GDM1 (cell line): ENCODE measurements around the gene CSH1.
"Not testable (repeated sequence)": the region's sequence is repeated elsewhere in the genome, so short reads cannot be mapped to it uniquely, and the experiment has no call there.

Source experiments
- DNase-seq: peaks from one replicate; lab custom pipeline; 2025; lab: John Stamatoyannopoulos, UW

Gene CSH1

DNA sequence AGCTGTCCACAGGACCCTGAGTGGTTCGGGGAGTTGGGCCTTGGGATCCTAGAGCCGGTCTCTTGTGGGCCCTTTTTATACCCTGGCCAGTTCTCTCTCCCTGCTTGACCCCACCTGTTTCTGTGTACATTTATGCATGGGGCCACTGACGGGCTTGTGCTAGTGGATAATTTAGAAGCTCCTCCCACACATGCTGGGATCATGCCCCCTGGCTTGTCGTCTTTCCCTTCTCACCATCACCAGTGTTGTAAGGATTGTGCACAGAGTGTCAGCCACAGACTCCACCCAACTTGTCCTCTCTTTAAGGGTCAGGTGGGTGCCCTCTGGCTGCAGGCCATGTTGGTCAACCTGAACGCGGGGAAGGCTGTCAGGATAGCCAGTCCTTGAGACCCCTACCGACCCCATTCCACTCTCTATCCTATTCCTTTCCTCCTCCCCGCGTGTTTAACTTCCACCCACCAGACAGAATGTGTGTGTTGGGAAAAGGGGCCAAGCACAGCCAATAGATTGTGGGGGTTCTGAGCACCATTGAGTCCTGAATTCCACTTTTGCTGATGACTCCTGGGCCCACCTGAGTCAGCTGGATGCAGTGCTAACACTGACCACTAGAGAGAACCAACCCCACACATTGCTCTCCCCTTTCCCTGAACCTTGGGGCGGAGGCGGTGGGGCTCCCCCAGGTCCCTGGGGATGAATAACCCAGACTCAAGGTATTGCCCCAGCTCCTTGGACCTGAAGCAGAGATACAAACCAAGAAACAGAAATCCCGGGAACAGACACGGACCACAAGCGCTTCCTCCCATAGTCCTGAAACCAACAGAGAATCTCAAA lies at the start of gene CSH1:
Gene CSH1 (minus strand): TSS at position 51 of the 831 bp plus-strand sequence. CDS start 63 bp downstream, outside the sequence.
- DNase-seq, result not testable (repeated sequence)

GRCh38 chr17:63945784-63946439 lies 49.5 kb upstream of the CSH1 start:
- DNase-seq, result no peak

GRCh38 chr17:63944736-63945499 lies 48.5 kb upstream of the CSH1 start:
- no peak for DNase-seq

GRCh38 chr17:63943745-63944144 lies 47.4 kb upstream of the CSH1 start:
- no peak for DNase-seq

DNA sequence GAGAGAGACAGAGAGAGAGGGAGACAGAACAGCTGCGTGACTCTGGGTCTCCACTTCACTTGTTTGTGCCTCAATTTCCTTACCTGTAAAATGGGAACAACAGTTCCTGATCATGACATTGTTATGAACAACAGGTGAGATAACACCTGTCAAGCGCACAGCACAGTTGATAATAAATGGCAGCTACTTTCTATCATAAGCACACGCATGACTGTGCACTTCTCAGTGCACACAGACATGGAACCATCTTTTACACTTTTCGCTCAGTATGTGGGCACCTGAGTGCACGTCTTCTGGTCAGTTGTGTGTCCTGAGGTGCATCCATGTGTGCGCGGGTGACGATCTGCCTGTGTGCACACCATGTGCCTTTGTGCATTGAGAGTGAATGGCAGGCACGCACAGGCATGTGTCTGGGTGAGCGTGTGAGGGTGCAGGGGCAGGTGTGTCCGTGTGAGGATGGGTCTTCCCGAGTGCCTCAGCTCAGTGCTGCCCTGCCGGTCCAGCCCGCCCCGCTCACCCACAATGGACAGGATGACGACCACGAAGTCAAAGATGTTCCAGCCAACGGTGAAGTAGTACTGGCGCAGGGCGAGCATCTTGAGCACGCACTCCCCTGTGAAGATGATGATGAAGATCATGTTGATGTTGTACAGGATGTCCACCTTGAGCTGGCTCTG lies 46.1 kb upstream of the CSH1 start:
- no peak for DNase-seq

DNA sequence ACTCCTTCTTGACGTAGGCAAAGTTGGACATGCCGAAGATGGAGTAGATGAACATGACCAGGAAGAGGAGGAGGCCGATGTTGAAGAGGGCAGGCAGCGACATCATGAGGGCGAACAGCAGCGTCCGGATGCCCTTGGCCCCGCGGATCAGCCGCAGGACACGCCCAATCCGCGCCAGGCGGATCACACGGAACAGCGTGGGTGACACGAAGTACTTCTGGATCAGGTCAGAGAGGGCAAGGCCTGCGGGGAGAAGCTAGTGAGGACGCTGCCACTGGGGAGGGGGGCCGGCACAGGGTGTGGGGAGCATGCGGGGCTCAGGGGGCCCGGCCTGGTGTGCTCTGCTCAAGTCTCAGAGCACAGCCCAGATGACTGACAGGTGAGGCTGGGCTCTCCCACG lies 45.4 kb upstream of the CSH1 start:
- no peak for DNase-seq

- no peak for DNase-seq
Observed at GRCh38 chr17:63941162-63941561, 44.8 kb upstream of the CSH1 start.

GRCh38 chr17:63940584-63940983 lies 44.2 kb upstream of the CSH1 start:
- DNase-seq, result no peak

- no peak for DNase-seq
Observed at GRCh38 chr17:63939884-63940283, 43.5 kb upstream of the CSH1 start.

DNA sequence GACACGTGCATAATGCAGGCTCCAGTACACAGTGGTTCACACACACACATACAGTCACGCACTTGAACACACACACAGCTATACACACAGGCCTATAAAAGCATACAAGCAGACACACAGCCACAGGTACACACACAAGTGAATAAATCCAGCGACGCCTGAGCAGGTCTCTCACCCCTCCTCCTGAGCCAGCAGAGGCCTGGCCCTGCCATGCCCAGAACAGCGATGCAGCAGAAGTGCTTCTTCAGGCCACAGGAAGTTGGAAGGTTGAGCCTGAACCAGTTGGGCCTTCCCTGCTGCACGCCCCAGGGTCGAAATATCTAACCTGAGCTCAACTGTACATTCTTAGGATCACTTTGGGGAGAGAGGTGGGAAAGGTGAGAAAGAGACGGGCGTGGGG lies 43.0 kb upstream of the CSH1 start:
- no peak for DNase-seq

DNA sequence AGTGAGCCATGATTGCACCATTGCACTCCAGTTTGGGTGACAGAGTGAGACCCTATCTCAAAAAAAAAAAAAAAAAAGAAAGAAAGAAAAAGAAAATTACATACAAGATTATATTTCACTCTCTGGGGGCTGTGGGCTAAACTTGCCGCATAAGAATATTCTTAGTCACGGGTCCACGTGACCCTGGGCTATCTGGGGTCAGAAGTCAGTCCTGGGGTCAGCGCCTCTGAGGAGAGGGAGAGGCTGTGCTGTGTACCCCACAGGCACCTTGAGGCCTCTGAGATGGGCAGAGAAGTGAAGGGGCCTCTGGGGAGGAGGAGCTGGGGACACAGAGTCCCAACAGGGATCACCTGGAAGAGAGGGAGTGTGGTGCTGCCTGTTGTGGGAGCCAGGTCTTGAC lies 41.5 kb upstream of the CSH1 start:
- DNase-seq, result no peak

- DNase-seq, result no peak
Observed at GRCh38 chr17:63937319-63937718, 40.9 kb upstream of the CSH1 start.

DNA sequence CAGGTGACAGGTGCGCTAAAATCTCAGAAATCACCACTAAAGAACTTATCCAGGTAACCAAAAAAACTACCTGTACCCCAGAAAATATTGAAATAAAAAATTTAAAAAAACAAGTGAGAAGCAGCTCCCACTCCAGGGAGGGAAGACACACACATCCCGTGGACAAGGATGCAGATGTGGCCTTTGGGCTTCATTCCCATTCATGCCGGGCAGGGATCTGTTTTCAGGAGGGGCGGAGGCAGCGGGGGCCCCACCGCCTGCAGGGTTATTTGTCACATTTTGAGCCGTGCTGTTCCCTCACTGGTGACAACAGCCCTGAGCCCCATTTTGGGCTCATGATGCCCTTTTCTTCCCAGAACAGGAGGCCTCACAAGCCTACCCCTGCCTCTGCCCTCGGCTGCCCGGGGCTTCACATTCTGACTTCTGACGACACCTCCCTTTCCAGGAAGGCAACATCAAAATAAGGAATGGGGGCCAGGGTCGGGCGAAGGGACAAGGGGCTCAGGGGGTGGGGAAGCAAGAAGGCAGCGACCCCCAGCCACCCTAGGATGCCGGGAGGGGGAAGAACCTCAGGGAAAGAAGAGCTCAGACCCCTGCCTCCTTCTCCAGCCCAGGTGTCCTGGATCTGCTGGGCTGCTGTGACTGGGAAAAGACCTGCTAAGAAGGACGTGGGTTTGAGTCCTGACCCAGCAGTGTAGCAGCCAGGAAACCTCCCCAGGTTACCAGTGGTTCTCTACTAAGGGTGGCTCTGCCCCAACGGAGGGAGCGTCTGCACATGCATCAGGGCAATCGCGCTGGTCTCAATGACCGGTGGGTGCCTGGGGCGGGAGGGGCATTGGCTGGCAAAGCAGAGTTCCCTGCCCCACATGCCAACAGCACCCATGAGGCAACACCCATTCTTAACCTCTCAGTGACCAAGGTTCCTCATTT lies 38.1 kb upstream of the CSH1 start:
- DNase-seq, result no peak

- DNase-seq, result no peak
Observed at GRCh38 chr17:63933598-63933997, 37.2 kb upstream of the CSH1 start.

- no peak for DNase-seq
Observed at GRCh38 chr17:63932721-63933120, 36.3 kb upstream of the CSH1 start.

GRCh38 chr17:63931981-63932561 lies 35.7 kb upstream of the CSH1 start, which contains the start of gene CD79B:
CD79B (minus strand) TSS chr17:63932331; CDS start chr17:63932261, 70 bp downstream.
- peak; percentile 26 for DNase-seq

DNA sequence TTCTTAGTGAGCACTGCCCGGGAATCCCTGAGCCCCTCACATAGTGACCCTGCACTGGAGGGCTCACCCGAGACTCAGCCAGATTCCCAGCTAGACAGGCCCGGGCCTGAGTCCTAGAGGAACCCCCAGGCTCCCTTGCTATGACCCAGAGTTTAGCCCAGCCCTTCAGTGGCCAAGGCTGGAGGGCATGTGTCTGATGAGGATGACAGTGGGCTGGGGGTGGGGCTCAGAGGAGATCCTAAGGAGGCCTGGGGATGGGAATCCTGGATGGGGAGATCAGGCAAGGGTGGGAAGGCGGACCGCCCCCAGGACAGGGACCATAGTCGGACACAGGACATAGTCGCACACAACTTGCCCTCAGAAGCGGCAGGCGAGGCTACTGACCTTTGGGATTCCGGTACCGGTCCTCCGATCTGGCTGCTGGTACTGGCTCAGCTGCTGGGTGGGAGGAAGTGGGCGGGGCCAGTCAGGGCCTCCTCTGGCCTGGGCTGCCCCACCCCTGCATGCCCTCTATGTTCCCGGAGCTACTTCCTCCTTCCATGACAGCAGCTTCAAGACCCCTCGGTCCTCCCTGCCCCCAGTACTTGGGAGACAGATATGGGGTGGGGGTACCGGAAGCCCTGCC lies 34.7 kb upstream of the CSH1 start:
- DNase-seq, result peak; percentile 28

DNA sequence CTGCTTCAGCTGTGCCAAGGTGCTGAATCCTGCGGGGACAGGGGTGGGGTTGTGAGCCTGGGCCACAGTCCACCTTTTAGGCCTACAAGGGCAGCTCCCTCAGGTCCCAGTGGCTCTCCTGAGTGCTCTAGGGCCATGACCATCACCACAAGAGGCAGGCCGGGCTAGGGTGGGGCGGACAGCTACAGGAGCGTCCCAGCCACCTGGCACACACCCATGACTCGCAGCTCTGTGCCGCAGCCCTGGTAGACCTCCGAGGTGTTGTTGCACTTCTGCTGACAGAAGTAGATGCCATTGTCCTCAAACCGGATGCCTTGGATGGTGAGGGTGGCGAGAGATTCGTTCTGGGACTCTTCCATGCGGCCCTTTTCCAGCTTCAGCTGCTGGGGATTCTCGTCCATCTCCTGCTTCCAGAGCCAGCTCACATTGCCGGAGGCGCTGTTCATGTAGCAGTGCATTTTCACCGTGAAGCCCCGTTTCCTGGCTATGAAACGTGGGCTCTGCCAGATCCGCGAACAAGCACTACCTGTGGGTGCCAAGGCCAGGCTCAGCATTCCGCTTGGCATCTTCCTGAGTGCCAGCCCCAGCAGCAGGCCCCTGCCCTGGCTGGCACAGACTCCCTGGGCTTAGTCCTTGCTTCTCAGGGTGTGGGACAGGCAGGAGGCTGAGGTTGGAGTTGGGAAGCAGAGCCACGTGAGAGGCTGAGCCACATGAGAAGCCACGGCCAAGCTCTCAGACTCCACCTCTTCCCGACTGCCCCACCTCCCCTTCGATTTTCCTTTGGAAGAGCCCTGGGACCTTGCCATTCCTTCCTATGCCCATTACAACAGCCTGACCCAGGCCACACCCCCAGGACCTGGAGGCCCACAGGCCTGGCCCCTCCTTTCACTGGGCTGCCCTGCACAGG lies 33.7 kb upstream of the CSH1 start:
- no peak for DNase-seq
